Measurements from ENCODE around the gene DSCAM. TPM values are rescaled to one million over a fixed set of nuclear protein-coding genes. Genes with fewer than 3 reads are reported as not detected.

DSCAM gene
- total and polyA plus RNA-seq, 10 of the 15 experiments (the other 5 are each of a cell fraction or from before 2014, with no cell fraction given) = not detected

DNA sequence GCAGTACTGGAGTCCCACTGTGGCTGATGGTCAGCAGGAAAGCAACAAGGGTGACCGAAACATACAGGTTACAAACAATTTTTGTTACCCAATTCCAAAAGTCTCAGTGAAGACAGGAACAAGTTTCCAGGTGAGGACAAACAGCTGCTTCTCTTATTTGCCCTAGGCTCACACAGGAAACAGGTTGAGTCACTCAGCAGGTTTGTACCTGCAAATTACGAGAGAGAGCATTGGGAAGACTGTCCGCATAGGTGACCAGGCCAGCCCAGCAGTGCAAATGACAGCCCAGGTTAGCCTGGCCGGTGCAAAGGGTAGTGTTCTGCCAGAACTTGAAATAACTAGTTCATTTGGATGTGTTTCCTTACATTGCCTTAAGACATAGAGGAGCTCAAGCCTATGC lies 40.0 kb upstream of the DSCAM start:
- FAIRE-seq (no peak), ATAC-seq (no peak), DNase-seq (ENCODE audit: low read depth, low spot score) (no peak)
- RAD21 ChIA-PET (ENCODE audit: unreplicated experiment) = no interaction called here
- Histone ChIP-seq H3K4me2 (ENCODE audit: control insufficient read depth, insufficient read depth) (no peak overlapping the region), H3K79me2 (ENCODE audit: control insufficient read depth, insufficient read depth, low read length) (no peaks in the 10 kb centered on the region), H3K9ac (ENCODE audit: control insufficient read depth, insufficient read depth, low read length) (no peak overlapping the region), H3K4me3 (no peak overlapping the region), H3K27ac (ENCODE audit: control insufficient read depth, insufficient read depth) (no peak overlapping the region), H2AFZ (ENCODE audit: control insufficient read depth, low read depth, low read length) (no peak overlapping the region), H3K27me3 (replicated peaks in 1 of 2; ENCODE audit: control insufficient read depth in 2 of 2, insufficient read depth in 2 of 2, low read length in 1 of 2) (no peaks in the 10 kb centered on the region), H3K9me3 (replicated peaks; ENCODE audit: control insufficient read depth, insufficient read depth, low read length) (no peaks in the 10 kb centered on the region; the same call in 2 of the 3 replicates), H4K20me1 (ENCODE audit: control insufficient read depth, insufficient read depth) (no peaks in the 10 kb centered on the region), H3K4me1 (ENCODE audit: control insufficient read depth, insufficient read depth, low read length) (no peaks in the 10 kb centered on the region), H3K36me3 (ENCODE audit: control insufficient read depth in 2 of 2, insufficient read depth in 2 of 2, low read length in 1 of 2) (no peaks in the 10 kb centered on the region)
- 13% methylated on average over 4 of the region's 4 CpGs for WGBS (ENCODE audit: insufficient coverage, insufficient replicate concordance, low lambda C conversion rate, missing lambda C conversion rate)
- no TSS peak for BruUV-seq (replicated peaks)
- TF ChIP-seq, protein P1, sequence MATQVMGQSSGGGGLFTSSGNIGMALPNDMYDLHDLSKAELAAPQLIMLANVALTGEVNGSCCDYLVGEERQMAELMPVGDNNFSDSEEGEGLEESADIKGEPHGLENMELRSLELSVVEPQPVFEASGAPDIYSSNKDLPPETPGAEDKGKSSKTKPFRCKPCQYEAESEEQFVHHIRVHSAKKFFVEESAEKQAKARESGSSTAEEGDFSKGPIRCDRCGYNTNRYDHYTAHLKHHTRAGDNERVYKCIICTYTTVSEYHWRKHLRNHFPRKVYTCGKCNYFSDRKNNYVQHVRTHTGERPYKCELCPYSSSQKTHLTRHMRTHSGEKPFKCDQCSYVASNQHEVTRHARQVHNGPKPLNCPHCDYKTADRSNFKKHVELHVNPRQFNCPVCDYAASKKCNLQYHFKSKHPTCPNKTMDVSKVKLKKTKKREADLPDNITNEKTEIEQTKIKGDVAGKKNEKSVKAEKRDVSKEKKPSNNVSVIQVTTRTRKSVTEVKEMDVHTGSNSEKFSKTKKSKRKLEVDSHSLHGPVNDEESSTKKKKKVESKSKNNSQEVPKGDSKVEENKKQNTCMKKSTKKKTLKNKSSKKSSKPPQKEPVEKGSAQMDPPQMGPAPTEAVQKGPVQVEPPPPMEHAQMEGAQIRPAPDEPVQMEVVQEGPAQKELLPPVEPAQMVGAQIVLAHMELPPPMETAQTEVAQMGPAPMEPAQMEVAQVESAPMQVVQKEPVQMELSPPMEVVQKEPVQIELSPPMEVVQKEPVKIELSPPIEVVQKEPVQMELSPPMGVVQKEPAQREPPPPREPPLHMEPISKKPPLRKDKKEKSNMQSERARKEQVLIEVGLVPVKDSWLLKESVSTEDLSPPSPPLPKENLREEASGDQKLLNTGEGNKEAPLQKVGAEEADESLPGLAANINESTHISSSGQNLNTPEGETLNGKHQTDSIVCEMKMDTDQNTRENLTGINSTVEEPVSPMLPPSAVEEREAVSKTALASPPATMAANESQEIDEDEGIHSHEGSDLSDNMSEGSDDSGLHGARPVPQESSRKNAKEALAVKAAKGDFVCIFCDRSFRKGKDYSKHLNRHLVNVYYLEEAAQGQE (IDR thresholded peaks at IDR 0.05; ENCODE audit: low read depth, low read length) = no peak
- TF ChIP-seq NFYB (IDR thresholded peaks at IDR 0.05; ENCODE audit: insufficient read depth, low read depth, low read length) (no peak), IRF4 (IDR thresholded peaks at IDR 0.05; ENCODE audit: low read depth, low read length) (no peak), CBX3 (IDR thresholded peaks at IDR 0.05; ENCODE audit: borderline replicate concordance, low read depth) (no peak), DPF2 (IDR thresholded peaks at IDR 0.05) (no peak), KLF5 (IDR thresholded peaks at IDR 0.05; ENCODE audit: partially characterized antibody) (no peak), WRNIP1 (IDR thresholded peaks at IDR 0.05; ENCODE audit: borderline replicate concordance, low read depth, low read length) (no peak), ETV6 (conservative IDR thresholded peaks at IDR 0.05 in 1 of 2, IDR thresholded peaks at IDR 0.05 in 1 of 2; ENCODE audit: borderline replicate concordance in 1 of 2, low read depth in 1 of 2) (no peak)
- TF ChIP-seq, protein P2, sequence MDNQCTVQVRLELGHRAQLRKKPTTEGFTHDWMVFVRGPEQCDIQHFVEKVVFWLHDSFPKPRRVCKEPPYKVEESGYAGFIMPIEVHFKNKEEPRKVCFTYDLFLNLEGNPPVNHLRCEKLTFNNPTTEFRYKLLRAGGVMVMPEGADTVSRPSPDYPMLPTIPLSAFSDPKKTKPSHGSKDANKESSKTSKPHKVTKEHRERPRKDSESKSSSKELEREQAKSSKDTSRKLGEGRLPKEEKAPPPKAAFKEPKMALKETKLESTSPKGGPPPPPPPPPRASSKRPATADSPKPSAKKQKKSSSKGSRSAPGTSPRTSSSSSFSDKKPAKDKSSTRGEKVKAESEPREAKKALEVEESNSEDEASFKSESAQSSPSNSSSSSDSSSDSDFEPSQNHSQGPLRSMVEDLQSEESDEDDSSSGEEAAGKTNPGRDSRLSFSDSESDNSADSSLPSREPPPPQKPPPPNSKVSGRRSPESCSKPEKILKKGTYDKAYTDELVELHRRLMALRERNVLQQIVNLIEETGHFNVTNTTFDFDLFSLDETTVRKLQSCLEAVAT (IDR thresholded peaks at IDR 0.05) = no peak
- intact Hi-C loops (cut with micrococcal nuclease; ENCODE audit: unreplicated experiment) = no loop called here
- CTCF ChIA-PET = no interaction called here
- SMC1A ChIA-PET (ENCODE audit: uncharacterized antibody, unreplicated experiment) = no interaction called here
- POLR2A ChIA-PET = no interaction called here
- in situ Hi-C loops (cut with MboI) = no loop called here

All from GM12878 (cell line).